Suppressor macrophage (primary cell): ENCODE data around the gene ZNFX1.

ENCODE experiments used
- DNase-seq, 4 experiments: peaks; one replicate each; pipeline ENCODE4 v3.0.0-alpha.2; 2020 to 2022

ZNFX1 gene

DNA sequence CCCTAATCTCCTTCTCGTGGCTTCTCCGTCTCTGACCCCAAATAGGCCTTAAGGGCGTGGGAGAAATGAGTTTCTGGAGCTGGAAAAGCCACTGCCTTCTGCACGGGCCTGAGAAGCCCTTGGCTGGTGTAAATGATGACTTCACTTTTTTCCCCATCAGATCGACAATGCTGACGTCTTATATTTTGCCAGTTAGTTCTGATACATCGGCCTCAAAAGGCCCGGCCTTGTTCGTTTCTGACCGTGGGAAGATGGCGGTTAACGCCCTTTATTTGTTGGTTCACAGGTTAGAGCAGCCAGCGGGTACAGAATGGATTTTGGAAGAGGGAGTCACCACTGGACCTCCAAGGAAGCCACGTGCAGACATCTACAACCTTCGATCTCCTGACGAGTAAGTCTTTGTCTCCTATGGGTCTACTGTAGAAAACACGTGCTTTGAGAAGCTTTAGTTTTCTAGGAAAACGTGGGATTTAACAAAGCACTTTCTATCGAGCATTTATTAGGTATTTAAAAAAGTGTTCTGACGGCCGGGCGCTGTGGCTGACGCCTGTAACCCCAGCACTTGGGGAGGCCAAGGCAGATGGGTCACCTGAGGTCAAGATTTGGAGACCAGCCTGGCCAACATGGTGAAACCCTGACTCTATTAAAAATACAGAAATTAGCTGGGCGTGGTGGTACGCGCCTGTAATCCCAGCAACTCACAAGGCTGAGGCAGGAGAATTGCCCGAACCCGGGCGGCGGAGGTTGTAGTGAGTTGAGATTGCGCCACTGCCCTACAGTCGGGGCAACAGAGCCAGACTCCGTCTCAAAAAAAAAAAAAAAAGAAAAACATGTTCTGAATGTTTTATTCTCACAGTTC, 1.2 kb upstream of the ZNFX1 start:
- DNase-seq = peak in 1 of 4 experiments; percentile 42

DNA sequence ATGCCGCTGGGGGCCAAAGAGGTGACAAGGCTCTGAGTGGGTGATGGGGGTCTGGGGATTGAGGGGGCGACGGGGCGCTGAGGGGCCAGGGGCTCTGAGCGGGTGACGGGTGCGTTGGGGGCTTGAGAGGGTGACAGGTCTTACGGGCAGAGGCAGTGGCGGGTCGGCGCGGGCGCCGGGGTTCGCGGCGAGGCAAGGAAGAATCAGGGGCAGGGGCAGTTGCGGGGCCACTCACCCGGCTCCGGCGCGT, 146 bp downstream of the ZNFX1 start:
- DNase-seq = no peak

DNA sequence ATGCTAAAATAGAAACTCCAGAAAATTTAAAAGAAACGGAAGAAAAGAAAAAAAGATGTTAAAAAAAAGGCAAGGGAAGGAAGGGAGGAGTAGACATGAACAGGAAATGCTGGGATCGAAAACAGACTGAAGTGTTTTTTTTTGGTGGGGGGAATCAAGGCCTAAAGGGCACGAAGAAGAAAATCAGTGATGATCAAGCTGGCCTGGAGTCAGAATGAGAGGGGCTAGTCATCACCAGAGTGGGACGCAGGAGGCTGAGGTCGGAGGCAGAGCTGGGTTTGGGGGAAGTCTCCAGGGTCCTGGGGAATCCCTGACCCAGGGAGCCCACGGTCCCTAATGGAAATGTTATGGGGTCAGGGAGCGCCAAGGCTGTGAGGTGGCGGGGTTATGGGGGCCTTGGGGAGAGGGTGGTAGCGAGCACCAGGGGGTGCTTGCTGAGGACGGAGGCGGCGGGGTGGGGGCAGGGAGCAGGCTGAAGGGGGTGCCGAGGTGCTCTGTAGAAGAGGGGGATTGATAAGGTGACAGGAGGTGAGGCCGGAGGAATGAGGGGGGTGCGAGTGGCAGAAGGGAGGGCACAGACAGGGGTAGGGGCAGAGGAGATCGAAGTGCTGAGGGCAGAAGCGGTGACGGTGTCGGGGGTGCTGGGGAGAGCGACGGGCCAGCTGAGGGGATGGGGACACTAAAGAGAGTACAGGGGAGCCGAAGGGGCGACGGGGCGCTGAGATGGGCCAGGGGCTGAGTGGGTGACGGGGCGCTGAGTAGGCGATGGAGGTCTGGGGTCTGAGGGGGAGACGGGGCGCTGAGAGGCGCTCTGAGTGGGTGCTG, 684 bp downstream of the ZNFX1 start:
- DNase-seq = peak; percentile 30 to 57 (median 47)

DNA sequence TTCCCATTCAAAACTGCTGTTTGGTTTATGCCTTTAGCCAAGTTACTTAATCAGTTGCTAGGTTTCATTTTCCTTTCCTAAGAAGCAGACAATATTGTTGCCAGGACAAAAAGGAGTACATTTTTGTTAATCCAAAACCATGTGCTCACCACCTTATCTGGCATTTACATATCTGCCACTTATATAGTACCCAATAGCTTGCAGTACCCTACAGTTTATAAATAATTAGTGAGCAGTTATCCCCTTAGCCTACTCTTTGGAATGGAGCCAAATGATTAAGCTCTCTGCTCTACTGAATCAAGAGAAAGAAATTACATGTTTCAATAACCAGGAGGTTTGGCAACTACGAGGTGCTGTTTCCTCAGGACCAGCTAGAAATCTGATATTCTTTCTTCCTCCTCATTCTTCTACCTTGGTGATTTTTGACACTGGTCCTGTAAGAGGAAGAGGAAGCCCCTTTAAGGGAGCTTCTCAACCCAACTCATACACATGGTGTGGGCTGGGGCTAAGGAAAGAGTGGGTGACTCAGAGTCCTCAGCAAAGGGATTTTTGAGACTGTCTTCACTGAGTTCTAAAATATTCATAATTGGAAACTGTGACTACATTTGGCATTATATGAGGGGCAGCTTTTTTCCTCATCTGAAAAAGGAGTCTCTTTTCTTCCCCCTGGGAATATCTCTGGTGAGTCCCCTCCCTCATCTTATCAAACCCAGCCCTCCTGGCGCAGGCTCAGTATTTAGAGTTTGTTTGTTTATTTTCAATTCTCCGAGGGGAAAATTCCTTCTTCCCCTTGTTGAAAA, 1.5 kb downstream of the ZNFX1 start:
- DNase-seq = peak; percentile 69 to 90 (median 81)

DNA sequence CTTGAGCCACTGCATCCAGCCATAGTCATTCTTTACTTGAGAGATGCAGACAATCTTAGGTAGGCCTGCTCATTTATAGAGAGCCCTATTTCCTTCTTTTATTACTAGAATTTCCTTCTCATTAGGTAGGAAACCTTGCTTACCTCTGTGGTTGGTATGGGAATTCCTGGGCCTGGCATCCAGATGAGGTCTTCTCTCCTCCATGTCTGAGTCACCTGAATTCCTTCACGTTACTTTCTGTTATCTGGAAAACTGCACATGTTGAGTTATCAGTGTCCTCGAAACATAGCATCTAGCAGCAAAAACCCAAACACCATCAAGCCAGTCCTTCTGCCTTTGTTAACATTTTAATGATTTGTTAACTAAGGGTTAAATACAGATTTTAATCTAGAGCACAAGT, 2.2 kb downstream of the ZNFX1 start:
- no peak for DNase-seq

DNA sequence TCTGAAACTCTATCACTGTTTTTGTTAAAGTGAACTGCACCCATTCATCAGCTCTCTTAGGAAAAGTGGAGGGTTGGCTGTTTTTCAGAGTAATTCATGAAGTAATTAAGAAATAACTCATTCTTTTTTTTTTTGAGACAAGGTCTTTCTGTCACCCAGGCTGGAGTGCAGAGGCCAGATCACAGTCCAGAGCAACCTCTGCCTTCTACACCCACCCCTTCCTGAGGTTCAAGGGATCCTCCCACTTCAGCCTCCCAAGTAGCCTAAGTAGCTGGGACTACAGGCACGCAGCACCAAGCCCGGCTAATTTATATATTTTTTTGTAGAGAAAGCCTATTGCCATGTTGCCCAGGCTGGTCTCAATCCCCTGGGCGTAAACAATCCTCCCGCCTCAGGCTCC, 2.6 kb downstream of the ZNFX1 start:
- DNase-seq = peak in 3 of 4 experiments; percentile 38 to 54 (median 53)

DNA sequence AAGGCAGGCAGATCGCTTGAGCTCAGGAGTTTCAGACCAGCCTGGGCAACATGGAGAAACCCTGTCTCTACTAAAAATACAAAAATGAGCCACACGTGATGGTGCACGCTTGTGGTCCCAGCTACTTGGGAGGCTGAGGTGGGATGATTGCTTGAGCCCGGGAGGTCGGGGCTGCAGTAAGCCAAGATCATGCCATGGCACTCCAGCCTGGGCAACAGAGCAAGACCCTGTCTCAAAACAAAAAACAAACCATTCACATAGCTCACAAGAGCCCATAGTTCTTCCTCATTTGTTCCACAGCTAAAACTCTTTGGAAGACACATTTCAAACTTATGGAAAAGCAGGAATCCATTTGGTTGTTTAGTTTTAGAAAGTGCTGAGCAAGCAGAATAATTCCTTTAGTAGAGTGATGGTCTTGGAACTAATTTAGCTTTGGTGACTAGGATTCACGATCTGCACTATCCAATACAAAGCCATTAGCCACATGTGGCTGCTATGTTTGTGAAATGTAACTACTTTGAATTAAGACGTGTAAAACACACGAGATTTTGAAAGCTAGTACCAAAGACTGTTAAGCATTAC, 4.1 kb downstream of the ZNFX1 start:
- no peak for DNase-seq

DNA sequence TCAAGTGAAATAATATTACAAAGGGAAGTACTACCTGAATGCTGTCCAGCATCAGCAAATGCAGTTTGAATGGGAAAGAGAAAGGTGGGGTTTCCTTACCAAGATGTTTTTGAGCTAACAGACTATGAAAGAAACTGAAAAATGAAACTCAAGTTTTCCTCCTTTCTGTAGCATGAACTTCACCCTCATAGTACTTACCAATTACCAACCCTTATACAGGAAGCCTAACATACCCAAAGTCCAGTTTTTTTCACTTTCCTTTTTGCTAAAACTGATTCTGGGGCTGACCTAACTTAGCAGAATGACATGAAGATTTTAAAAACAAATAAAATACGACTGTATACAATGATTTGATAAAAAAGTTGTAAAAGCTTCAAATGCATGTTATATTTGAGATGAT, 5.2 kb downstream of the ZNFX1 start:
- no peak for DNase-seq

DNA sequence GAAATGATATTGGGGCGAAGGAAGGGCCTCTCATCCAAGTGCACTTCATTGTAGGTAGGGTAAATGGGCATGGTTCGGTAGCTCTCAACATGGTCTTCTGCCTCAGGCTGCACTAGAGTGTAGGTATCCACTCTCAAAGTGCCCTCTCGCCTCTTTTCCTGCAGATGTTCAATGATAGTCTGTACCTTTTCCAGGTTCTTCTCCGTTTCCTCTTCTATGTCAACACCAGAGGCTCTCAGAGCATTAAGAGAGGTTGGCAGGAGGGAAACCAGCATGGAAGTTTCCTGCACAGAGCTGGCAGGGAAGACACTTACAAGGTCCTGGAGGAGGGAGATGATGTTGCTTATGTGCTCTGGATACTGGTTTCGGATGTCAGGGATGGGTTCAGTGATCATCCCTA, 7.1 kb downstream of the ZNFX1 start:
- DNase-seq = no peak

DNA sequence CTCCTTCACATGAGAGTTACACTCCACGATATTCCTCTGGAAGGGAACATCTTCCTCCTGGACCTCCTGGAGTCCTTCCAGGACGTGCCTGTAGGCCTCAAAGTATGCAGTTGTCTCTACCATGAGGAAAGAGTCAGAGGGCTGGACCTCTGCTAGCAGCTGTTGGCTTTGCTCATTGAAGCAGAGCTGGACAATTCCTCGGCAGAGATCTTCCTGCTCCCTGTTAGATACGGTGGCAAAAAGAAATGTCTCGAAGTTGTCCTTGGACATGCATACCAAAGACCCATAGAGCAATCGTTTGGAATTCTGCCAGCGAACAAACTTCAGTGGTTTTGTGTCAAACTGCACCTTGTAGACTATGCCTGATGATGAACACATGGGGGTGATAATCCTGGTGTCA, 7.7 kb downstream of the ZNFX1 start:
- DNase-seq = no peak

DNA sequence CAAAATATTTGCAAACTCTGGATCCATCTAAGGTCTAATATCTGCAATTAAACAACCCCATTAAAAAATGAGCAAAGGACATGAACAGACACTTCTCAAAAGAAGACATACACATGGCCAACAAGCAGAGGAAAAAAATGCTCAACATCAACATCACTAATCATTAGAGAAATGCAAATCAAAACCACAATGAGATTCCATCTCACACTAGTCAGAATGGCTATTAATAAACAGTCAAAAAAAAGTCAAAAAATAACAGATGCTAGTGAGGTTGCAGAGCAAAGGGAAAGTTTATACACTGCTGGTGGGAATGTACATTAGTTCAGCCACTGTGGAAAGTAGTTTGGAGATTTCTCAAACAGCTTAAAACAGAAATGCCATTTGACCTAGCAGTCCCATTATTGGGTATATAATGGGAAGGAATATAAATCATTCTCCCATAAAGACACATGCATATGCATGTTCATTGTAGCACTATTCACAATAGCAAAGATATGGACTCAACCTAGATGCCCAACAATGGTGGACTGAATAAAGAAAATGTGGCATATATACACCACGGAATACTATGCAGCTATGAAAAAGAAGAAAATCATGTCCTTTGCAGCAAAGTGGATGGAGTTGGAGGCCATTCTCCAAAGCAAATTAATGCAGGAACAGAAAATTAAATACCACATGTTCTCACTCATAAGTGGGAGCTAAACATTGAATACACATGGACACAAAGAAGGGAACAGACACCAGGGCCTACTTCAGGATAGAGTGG, 9.1 kb downstream of the ZNFX1 start:
- no peak for DNase-seq

DNA sequence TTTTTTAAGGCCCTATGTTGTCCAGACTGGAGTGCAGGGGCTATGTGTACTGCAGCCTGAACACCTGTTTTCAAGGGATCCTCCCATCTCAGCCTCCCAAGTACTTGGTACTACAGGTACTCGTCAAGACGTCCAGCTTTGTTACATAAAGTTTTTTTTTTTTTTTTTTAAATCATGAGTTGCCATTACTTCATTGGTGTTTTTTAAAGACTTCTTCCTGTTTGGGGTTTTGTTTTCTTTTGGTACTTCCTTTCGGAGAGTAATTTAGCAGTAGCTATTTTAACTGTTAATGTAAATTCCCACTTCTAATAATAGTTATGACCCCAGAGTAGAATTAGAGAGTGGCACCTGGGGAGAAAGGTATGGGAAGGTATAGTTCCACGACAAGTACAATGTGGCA, 10.5 kb downstream of the ZNFX1 start:
- peak in 2 of 4 experiments; percentile 43 to 59 for DNase-seq

DNA sequence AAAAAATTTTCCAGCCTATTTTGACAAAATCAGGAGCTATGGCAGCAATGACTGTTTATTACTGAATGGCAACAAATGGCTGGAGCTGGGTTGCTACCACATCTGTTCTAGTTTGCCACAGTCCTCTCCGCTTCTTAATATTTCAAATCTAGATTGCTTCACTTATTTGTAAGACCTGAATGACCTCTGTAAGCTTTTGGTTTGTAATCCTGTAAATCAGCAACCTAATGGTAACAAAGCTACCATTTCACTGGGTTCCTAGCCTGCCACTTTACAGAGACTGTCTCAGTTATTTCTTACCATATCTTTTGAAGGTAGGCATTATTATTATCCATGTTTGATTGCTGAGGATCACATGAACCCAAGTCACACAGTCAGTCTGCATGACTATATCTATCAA, 15.4 kb downstream of the ZNFX1 start:
- no peak for DNase-seq

DNA sequence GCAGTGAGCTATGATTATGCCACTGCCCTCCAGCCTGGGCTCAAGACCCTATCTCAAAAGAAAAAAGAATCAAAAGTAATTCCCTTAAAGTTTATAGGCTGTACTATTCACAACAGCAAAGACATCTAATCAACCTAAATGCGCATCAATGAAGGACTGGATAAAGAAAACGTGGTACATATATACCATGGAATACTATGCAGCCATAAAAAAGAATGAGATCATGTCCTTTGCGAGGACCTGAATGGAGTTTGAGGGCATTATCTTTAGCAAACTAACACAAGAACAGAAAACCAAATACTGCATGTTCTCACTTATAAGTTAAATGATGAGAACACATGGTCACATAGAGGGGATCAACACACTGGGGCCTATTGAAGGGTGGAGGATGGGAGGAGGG, 16.7 kb downstream of the ZNFX1 start:
- DNase-seq = no peak

DNA sequence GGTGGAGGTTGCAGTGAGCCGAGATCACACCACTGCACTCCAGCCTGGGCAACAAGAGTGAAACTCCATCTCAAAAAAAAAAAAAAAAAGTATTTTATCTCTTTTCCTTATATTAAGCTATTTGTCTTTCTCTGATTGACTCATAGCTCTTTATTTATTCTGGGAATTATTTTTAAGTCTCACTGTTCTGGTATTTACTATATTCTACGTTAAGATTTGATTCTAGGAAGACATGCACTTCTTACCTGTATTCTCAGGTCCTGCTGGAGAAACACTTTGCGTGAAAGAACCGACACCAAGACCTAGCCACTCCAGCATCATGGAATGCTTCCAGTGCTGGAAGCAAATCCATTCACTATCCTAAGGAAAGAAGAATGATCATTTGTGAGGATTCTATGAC, 17.6 kb downstream of the ZNFX1 start:
- no peak for DNase-seq

DNA sequence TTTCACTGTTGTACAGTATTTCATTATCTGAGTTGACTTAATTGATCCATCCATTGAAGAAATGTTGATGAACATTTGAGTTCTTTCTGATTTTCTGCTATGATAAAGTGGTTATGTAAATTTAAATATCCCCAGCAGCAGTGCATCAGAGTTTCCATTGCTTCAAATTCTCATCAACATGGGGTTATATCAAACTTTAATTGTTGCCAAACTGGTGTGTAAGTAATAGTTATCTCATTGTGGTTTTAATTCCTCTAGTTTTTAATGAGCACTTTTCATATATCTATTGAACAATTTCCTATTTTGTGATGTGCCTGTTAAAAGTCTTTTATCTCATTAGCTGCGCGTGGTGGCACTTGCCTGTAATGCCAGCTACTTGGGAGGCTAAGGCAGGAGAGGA, 18.1 kb downstream of the ZNFX1 start:
- no peak for DNase-seq

DNA sequence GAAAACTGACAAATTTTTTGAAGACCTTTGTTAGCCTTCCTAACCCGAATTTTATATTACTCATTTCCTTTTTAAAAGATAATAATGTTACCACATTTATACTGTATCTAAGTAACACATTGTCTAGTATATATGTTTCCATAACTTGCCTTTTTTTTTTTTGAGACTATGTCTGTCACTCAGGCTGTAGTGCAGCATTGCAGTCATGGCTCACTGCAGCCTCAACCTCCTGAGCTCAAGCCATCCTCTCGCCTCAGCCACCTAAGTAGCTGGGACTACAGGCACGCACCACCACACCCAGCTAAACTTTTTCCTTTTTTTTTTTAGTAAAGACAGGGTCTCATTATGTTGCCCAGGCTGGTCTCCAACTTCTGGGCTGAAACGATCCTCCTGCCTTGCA, 18.6 kb downstream of the ZNFX1 start:
- DNase-seq = no peak

DNA sequence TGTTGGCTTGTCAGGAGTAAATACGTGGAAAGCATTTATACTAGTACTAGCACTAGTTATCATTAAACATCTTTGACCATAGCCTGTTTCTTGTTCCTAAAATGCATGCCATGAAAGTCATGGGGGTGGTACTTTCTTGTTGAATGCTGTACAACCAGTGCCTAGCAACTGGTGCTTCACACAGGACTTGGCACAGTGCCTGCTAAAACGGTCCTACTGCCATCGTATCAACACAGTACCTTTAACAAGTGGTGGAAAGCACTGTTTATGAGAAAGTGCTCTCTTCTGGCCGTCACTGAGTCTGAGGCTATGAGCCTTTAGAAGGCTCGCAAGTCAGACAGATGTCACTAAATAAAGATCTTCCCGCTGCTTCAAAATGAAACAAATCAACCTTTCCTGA, 21.6 kb downstream of the ZNFX1 start:
- no peak for DNase-seq

DNA sequence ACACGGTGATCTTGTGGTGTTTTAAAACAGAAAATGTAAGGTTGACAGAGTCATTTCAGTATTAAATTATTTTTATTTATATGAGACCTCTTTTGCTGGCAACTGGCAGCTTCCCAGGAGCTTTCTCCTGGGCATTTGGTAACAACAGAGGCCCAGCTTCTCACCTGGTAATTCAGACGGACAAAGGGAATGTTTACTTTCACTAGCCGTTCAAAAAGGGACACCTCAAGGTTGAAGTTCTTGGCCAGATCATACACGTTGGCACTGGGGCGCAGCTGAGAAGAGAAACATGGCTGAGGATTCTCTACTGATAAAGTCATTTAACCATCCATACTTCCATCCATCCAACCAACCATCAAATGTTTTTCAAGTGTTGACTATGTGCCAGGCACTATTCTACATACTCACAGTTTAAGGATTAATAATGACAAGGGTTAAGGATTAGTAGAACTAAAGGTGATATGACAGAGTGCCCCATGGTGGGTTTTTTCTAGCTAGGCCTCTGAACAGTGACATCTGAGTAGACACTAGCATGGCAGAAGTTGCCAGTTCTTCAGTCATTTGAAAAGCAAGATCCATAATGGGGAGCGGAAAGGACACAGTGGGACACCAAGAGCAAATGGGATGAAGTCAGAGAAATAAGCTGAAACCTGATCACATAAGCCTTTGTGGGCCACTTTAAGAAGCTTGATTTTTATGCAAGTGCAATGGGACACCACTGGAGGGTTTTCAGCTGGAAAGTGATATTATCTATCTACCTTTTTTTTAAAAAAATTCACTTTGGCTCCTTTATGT, 25.1 kb downstream of the ZNFX1 start:
- DNase-seq = no peak

DNA sequence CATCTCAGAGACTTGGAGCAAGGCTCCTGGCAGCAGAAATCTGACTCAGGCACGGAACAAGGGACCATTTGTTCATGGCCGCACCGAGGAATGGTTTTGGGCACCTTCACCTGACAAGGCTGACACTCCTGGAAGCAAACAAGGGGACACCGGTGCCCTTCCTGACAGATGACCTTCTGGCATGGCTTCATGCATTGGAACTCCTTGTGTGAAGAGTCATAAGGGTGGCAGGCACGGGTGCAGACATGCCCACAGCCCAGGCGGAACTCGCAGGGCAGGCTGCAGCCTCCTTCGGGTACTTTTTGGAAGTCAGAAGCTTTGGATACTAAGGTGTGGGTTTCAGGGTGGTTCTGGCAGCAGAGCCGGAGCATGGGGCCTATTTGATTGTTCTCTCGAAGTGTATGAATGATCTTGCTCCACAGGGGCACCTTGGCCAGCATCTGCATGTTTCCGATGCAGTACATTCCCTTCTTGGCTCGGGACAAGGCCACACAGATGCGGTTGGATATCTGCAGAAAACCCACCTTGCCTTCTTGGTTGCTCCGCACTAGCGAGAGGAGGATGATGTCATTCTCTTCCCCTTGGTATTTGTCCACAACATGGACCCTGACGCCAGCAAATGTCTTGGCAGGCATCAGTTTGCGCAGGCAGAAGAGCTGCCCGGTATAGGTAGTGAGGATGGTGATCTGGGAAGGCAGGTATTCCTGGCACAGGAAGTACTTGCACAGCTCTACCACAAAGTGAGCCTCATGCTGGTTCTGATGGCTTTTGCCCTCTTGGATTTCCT, 28.8 kb downstream of the ZNFX1 start:
- DNase-seq = no peak

DNA sequence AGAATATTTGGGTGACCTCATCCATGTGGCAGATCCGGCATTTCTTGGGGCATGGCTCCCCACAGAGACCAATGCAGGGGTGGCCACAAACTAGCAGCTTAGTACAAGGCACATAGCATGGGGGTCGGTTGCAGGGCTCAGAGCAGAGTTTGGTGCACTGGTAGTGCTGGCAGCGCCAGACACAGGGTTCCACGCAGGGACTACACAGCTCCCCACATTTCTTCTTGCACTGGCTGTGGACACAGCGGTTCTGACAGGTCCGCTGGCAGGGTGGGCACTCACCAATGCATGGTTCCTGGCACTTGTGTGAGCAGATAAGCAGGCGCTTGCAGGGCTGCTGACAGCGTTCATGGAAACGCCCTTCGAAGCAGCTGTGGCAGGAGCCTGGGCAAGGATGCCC, 29.6 kb downstream of the ZNFX1 start:
- no peak for DNase-seq
